Measurements from ENCODE around the gene MEP1A. TPM values are rescaled to one million over a fixed set of nuclear protein-coding genes. Genes with fewer than 3 reads are reported as not detected.
"Not testable (repeated sequence)": the region's sequence is repeated elsewhere in the genome, so short reads cannot be mapped to it uniquely, and the experiment has no call there.

MEP1A gene, protein sequence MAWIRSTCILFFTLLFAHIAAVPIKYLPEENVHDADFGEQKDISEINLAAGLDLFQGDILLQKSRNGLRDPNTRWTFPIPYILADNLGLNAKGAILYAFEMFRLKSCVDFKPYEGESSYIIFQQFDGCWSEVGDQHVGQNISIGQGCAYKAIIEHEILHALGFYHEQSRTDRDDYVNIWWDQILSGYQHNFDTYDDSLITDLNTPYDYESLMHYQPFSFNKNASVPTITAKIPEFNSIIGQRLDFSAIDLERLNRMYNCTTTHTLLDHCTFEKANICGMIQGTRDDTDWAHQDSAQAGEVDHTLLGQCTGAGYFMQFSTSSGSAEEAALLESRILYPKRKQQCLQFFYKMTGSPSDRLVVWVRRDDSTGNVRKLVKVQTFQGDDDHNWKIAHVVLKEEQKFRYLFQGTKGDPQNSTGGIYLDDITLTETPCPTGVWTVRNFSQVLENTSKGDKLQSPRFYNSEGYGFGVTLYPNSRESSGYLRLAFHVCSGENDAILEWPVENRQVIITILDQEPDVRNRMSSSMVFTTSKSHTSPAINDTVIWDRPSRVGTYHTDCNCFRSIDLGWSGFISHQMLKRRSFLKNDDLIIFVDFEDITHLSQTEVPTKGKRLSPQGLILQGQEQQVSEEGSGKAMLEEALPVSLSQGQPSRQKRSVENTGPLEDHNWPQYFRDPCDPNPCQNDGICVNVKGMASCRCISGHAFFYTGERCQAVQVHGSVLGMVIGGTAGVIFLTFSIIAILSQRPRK
- not detected for polyA plus RNA-seq (ENCODE audit: insufficient read length)
- long read RNA-seq, donor 1 = 0 reads
- long read RNA-seq, donor 2, partial matches to known transcripts = 0 of 1 reads
- long read RNA-seq, donor 2, other reads (novel, unspliced or antisense) = 0 of 1 reads
- long read RNA-seq, donor 3 = 0 reads
- long read RNA-seq, donor 4 = 0 reads
- long read RNA-seq, donor 5 = 0 reads
- long read RNA-seq, donor 6 = 0 reads
- long read RNA-seq, donor 7, partial matches to known transcripts = 0 of 1 reads
- long read RNA-seq, donor 7, other reads (novel, unspliced or antisense) = 0 of 1 reads
- long read RNA-seq, donor 8 = 0 reads

DNA sequence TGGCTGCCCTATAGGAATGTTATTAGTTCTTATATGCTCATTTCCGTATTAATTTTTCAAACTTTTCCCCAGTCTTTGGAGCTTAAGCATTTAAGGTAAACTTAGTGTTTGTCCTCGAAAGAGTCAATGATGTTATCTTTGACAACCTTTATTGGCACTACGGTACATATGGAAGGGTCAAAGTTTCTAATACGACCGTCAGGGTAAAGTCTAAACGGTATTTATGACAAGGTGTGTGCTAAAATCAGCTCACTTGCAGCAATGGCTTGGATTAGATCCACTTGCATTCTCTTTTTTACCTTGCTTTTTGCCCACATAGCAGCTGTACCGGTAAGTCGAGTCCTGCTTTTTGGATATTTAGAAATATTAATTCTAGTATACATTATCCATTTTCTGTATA is at the start of gene MEP1A:
TSS of gene MEP1A (plus strand) at position 252 of the 400 bp plus-strand sequence. CDS start at position 262, 10 bp downstream.
- no peak for DNase-seq

DNA sequence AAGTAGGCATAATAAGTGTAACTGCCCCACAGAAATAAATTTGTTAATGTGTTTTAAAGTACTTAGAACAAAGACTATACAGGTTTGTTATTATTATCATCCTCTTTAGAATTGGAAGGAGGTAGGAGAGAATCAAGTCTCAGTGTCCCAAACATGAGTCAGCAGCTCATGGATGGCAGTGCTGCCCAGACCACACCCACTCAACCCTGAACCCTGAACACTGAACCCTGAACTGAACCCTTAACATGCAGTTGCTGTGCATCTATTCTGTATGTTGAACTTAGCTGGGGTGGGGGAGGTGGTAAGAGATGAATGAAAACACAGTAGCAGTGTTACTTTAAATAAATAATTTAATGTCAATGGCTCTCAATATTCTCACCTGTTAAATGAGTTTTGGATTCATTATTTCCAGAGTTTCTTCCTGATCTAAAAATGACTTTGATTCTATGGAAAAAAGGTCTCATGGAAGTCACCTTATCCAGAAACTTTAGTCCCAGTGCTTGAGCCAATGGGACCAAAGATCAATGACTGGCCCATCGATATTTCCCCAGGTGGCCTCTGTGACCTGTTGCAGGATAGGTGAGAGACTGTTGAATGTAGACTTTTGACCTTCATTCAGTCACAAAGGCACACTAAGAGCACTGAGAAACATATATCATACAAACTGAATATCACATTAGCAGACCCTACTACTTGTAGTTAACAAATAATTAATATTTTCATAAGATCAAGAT is 49.6 kb upstream of the MEP1A start:
- DNase-seq = no peak

DNA sequence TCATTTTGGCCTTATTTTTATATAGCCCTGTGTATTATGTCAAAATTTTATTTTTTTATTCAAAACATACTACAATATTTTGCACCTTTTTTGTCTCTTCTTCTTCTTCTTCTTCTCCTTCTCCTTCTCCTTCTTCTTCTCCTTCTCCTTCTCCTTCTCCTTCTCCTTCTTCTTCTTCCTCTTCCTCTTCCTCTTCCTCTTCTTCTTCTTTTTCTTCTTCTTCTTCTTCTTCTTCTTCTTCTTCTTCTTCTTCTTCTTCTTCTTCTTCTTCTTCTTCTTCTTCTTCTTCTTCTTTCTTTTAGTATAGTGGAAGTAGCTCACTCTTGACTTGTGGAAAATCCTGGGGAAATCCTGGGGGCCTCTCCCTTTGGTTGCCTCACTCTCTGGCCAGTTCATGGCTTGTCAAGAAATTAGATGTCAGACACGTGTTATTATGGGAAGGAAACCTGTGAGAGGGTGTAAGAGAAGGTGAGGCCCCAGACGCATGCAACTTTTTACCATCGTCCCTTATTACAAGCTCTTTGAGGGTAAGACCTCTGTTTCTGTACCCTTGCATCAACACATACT is 48.9 kb upstream of the MEP1A start:
- not testable (repeated sequence) for DNase-seq

DNA sequence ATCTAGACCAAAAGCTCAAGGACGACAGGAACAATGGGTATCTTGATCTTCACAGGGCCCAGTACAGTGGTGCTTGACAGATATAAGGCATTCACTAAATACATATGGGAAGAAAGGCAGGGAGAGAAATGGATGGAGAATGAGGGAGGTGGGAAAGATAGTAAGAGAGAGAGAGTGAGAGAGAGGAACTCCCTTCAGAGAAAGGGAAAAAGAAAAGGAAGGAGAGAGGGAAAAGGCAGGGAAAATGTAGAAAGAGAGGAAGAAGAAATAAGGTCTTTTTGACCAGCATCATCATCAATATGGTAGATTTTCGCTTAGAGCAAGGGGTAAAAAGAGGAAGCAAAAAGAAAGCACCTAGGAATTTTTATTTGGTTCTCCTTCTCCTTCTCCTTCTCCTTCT is 47.2 kb upstream of the MEP1A start:
- no peak for DNase-seq

DNA sequence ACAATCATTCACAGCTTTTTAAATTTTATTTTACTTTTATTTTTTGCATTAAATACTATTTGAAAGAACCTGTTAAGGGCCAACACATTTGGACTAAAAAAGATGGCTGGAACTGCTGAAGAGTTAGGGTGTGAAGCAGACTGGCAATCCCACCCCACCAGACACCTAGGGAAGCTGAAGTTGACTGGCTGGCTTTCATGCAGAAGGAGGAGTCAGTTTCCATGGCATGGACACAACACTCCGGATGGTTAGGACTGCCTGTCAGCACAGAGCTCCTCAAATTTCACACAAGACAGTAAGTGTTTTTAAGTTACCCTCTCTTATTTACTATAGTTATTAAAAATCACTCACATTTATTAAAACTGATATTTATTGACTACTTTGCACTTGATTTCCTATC is 46.5 kb upstream of the MEP1A start, which contains the start of gene ANKRD66:
TSS of gene ANKRD66 (plus strand) at position 238 of the 400 bp plus-strand sequence. CDS start 5,016 bp downstream, outside the sequence.
- no peak for DNase-seq

DNA sequence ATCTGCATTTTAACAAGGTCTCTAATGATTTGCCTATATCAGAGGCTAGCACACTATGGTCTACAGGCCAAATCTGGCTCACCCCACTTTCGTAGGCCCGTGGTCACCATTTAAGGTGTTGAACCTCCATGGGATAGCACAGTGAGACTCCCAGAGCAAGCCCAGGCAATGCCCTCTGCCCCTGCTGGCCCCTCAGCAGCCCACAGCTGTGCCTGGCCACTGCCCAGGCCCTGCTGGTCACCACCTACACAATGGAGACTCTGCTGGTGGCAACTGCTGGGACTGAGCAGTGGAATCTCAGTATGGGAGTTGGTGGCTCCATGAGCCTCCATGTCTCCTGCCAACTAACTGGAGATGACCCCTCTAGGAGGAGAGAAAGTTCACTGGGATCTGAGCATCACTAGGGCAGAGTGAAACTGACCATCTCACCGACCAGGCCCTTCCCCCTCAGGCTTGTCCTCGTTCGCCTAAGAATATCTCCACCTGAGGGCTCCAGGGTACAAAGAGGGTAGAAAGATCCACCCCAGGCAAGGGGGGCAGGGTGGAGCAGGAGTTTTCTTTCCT is 44.2 kb upstream of the MEP1A start:
- no peak for DNase-seq

DNA sequence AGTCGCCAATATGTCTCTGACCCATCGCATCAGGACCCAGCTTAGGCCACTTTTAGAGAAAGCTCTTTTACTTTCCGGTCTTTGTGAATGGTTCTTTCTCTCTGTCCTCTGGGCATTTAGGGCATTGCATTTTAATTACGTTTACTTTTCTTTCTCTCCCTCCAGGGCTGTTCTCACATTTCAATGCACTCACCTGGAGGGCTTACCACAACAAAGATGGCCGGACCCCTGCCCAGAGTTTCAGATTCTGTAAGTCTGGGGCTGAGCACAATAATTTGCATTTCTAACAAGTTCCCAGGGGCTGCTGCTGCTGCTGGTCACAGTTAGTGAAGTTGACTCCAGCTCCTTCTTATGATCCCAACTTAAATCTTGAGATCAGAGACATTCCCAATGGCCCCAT is 43.5 kb upstream of the MEP1A start:
- no peak for DNase-seq

DNA sequence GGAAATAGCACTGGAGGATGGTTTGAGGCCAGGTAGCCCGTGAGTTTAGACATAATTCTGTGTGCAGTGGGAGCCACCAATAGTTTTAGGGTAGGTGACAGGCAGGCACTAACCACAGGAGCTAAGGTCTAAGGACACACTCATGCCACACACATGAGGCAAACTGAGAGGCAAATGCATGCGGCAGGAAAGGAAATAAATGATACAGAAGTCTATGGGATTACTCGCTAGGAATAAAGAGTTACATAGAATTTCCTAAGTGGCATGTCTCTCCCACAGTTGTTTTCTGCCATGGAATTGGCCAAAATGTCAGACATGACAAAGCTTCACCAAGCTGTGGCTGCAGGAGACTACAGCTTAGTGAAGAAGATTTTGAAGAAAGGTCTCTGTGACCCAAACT is 41.5 kb upstream of the MEP1A start:
- DNase-seq = no peak

DNA sequence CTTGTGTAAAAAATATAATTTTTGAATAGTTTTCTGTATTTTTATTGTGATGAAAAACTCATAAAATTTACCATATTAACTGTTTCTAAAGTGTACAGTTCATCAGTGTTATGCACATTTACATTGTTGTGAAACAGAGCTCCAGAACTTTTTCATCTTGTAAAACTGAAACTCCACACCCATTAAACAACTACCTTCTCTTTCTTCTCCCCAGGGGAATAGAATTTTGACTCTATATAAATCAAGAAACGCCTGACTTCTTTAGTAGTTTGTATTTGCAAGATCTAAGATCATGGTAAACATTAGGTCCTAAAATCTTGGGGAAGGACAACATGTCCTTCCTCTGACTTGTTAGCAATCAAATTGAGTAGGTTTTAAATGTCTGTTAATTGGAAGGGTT is 37.3 kb upstream of the MEP1A start:
- DNase-seq = no peak

DNA sequence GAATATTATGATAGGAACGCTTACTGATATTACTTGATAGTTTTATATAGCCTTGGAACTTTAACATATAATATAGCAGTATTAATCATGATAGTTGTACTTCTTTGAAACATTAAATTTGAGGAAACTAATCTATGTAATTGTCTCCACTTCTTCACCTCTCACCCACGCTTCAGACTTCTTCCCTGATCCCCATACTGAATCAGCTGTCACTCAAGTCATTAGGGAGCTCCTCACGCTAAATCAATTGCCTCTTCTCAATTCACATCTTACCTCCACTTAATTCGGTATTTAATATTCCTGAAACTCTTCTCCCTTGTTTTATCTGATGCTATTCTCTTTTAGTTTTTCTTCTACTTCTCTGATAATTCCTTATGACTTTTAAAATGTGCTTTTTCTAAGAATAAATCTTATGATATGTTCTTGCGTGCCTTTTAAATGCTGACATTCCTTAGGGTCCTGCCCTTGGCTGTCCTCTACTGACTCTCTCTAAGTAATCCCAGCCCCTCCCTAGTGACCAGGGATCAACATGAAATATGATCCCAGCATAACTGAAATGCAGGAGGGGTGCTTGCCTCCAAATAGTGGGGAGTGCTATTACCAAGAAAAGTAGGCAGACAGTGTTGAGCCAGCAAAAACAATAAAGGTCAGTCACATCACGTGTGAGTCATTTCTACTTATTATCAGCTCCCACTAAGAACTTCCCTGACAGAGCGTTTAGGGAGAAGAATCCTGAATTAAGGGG is 36.5 kb upstream of the MEP1A start:
- DNase-seq = no peak

DNA sequence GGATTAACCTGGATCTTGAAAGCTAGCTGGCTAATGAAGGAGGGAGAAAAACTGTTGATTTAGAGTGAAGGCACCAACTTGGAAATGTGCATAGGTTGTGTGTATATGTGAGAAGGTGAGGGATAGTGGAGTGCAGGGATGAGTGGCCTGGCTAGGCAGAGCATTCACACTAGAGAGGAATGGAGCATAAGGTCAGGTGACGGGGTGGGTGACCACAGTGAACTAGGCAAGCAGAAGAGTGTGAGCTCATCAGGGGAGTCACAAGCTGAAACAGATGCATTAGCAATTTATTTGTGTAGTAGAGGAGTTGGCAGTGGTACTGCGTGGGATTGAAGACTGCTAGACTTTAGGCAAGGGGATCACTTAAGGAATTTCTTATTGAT is 36.0 kb upstream of the MEP1A start:
- no peak for DNase-seq

DNA sequence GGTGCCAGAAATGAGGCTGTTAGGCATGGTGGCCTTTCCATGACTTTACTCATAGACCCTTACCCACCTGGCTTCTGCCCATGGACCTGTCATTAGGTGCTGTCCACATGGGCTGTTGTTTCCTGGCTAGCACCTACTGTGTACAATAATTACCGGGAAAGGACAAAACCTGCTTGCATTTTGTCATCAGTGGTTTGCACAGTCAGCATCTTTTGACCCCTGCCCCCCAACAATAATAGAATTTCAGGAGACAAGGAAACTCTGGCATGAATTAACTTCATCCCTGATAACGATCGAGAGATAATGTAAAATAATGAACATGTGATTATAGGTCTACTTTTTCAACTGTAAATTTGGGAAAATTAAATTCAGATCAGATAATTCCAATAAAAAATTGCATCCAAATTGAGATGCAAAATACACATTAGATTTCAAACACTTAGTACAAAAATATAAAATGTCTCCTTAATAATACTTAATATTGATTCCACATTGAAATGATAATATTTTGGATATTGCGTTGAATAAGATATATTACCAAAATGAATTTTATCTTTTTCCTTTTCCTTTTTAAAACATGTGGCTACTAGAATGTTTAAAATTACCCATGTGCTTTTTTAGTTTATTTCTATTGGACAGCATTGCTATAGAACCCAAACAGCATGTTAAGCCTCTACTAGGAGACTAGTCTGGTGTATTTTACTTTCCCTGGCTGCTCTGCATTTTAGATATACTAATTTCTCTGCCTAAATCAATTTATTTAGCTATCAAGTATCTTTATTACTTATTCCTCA is 34.0 kb upstream of the MEP1A start:
- no peak for DNase-seq

DNA sequence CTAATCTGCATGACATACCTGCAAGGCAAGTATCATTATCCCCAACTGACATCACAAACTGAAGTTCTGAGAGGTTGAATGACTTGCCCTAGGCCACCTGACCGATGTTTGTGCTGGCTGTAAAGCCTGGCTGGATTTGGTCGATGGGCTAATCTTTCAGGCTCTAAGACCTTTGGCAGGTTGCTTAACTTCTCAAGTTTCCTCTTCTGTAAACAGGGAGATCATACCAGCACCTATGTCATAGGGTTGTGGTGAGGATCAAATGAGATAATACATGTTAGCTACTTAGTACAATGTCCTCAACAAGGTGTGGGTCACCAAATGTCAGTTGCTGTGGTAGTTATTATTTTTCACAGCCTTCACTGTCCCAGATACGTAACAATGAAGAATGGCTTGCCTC is 32.3 kb upstream of the MEP1A start:
- no peak for DNase-seq

DNA sequence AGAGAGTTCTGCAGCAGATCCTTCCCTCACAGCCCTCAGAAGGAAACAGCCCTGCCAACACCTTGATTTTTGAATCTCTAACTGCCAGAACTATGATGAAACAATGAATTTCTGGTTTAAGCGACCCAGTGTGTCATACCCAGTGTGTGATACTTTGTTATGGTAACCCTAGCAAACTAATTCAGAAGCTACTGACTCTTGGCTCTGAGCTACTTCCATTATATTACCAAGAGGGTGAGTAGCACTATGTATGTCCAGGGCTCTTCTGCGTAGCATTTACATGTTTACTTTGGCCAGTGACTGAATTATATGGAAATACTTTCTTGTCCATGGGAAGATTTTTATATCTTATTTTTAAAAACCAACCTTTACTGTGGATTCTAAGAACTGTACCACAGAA is 29.7 kb upstream of the MEP1A start:
- DNase-seq = no peak

DNA sequence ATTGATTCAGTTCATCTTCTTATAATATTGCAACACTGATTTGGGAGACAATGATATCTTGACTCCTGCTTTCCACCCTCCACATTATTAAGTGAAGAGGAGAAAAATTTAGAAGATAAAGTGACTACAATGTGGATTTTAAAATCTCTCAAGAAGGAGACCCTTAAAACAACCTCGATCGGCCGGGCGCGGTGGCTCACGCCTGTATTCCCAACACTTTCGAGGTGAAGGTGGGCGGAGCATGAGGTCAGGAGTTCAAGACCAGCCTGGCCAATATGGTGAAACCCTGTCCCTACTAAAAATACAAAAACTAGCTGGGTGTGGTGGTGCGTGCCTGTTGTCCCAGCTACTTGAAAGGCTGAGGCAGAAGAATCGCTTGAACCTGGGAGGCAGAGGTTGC is 28.9 kb upstream of the MEP1A start:
- DNase-seq = not testable (repeated sequence)

DNA sequence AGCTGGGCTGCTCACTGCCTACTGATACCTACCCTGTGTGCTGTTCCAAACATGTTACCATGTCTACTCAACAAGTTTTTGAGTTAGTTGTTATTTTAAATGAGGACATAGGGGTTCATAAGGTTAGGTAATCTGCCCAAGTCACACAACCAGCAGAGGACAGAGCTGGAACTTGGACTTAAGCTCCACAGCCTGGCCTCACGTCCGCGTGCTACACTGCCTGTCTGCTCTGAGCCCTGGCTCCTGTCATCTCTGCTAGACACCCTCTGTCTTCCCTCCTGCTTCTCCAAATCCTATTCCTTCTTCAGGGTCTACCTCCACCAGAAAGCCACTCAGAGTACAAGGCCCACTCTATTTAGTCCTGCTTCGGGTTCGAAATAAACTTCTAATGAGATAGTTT is 28.2 kb upstream of the MEP1A start:
- no peak for DNase-seq

DNA sequence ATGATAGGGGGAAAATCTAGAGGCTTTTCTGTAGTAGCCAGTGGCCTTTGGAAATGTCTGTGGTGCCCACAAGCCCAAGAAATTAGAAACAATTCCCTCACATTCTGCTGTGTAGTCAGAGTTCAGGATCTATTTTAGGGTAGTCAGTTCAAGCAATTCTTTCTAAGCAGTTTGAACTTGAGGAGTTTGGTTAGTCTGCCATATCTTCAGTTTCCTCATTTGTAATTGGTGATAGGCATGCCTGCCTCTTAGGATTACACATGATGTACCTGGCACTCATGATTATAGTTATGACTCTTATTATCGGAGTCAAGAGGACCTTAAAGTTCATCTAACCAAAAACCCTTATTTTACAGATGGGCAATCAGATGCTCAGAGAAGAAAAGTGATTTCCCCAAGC is 21.2 kb upstream of the MEP1A start:
- no peak for DNase-seq

DNA sequence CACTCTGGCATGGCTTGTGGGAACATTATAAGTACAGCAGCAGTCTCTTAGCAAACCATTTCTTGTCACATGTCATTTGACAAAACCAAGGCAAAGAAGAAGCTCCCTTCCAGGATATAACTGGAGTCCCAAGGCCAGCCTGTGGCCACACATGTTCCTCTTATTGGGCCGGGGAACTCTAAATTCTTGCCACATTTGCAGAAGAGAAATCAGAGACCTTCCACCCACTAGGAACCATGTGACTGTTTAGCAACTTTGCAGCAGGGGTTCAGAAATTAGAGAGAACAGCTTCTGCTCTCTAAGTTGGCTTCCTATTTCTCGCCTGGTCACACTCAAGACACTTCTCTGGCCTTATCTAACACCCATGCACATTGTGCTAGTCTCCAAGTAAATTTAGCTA is 20.4 kb upstream of the MEP1A start:
- DNase-seq = no peak

DNA sequence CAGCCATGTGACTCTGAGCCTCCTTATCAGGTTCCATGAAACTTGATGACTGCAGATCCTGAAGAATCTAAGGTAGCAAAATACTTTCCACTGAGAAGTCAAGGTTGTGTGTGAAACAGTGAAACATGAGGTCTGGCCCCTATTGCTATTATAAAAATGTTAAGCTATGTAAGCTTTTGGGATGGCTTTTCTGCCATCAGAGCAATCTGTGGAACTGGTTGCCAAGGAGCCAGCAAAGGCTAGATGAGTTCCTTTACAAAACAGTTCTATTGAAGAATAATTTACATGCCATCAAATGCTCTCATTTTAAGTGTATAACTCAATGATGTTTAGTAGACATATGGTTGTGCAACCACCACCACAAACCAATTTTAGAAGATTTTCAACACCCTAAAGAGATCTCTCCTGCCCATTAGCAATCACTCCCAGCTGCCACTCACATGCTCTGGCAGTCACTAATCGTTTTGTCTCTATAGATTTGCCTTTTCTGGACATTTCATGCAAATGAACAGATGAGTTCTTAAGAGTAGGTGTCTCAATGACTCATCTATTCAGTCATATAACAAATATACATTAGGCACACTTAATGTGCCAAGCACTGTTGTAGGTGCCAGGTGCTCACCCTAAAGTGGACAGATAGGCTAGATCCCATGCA is 19.9 kb upstream of the MEP1A start:
- no peak for DNase-seq

Measured in left kidney (tissue), 8 donors.